Motor neuron (in vitro differentiated cells): ENCODE data around the gene TTC1. TPM values are rescaled to one million over a fixed set of nuclear protein-coding genes. Genes with fewer than 3 reads are reported as not detected.
"Not testable (repeated sequence)": the region's sequence is repeated elsewhere in the genome, so short reads cannot be mapped to it uniquely, and the experiment has no call there.

Source experiments
- ATAC-seq, 8 experiments: fragments of 200-7000 bp; cut with Tn5 transposase; replicated peaks in 6 of 8; 2 replicates each; pipeline ENCODE4 v1.8.0; 2021; ENCODE audit warnings: mild to moderate bottlenecking in 8 of 8, moderate library complexity in 8 of 8
- H3K27ac ChIP-seq, 2 donors: fragments of 250-450 bp; sonication (Bioruptor Pico); 2 replicates each; pipeline ENCODE4 v1.9.0; 2021; ENCODE audit warnings: antibody characterized with exemption in 2 of 2, mild to moderate bottlenecking in 2 of 2, moderate library complexity in 1 of 2
- H3K4me1 ChIP-seq, 2 donors: fragments of 250-450 bp; sonication (Bioruptor Pico); replicated peaks in 1 of 2; 2 replicates each; pipeline ENCODE4 v1.6.1; 2021; ENCODE audit warnings: antibody characterized with exemption in 2 of 2, mild to moderate bottlenecking in 2 of 2, moderate library complexity in 1 of 2
- H3K4me3 ChIP-seq, 5 donors: fragments of 250-450 bp; sonication (Bioruptor Pico); 2 replicates each; pipeline ENCODE4 v1.9.0; 2021; ENCODE audit warnings: antibody characterized with exemption in 5 of 5, mild to moderate bottlenecking in 5 of 5, moderate library complexity in 4 of 5
- WGBS, 10 experiments: fragments of 450-650 bp; shearing (Covaris generic); methylation state at CpG; one replicate each; pipeline ENCODE4 v1.0.0; 2022; 5-methylcytosine and 5-hydroxymethylcytosine counted together
- in situ Hi-C, 9 experiments: fragments of 400-800 bp; cut with MboI; loops; one replicate each; pipeline ENCODE4 v1.15.0; 2021; ENCODE audit warnings: low sequenced_read_pairs in 9 of 9, low pct_unique_long_range_greater_than_20kb in 2 of 9; ENCODE audit not compliant: unreplicated experiment in 9 of 9
- total RNA-seq, 8 experiments: library from RNA; unstranded; fragments of 300-600 nt; gene quantifications; 2 replicates each; pipeline versions ENCODE4 v1.2.3 to v1.2.4, GENCODE V29; 2022

Gene TTC1
- total RNA-seq, 8 experiments from 2014 or later, result 46.5 to 199 (median 69.8) TPM

DNA sequence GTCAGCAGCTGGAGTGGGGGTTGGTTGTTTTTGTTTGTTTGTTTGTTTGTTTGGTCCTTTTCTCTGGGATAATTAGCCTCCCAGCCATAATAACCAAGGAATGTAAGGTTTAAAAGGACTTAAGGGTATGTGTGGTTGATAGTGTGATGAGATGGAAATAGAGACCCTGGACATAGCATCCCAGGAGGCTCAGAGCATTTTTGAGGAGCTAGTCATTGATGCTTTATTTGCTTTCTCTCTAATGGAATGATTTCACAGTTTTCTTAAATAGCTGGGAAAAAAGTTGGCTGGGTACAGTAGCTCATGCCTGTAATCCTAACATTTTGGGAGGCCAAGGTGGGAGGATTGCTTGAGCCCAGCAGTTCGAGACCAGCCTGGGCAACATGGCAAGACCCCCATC, 45.1 kb downstream of the TTC1 start:
- ATAC-seq, result no peak
- H3K4me3 ChIP-seq, result no peak overlapping the region
- H3K27ac ChIP-seq, result no peak overlapping the region
- WGBS, 10 experiments, result 100% methylated on average over 1 of the region's 1 CpG; no CpG with 5 or more reads in 6 of the 10 experiments
- in situ Hi-C loops, result no loop called here
- no peaks in the 10 kb centered on the region for H3K4me1 ChIP-seq

DNA sequence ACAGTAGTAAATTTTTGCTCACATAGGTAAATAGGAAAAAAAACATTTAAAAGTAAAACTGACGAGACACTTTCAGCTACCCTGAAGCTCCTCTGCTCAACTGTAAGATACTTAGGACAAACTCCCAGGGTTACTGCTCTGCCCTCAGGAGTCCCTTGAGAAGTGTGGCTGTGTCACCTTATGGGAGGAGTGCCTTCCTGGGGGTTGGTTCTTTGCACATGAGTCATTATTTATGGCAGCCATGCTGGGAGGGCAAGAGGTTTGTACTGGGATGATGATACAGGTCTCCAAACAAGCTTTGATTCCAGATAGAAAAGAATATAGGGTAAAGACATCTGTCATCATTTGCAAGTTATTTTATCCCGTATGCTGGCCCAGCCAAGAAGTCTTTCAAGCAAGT, 45.9 kb downstream of the TTC1 start:
- H3K4me3 ChIP-seq, result no peak overlapping the region
- no peak overlapping the region for H3K27ac ChIP-seq
- WGBS, 10 experiments, result 80 to 100% (median 100%) methylated on average over 1 to 2 of the region's 2 CpGs; no CpG with 5 or more reads in 1 of the 10 experiments
- in situ Hi-C loops, result no loop called here
- H3K4me1 ChIP-seq, result no peaks in the 10 kb centered on the region
- peak in 2 of 8 experiments; percentile 82 to 88 for ATAC-seq

DNA sequence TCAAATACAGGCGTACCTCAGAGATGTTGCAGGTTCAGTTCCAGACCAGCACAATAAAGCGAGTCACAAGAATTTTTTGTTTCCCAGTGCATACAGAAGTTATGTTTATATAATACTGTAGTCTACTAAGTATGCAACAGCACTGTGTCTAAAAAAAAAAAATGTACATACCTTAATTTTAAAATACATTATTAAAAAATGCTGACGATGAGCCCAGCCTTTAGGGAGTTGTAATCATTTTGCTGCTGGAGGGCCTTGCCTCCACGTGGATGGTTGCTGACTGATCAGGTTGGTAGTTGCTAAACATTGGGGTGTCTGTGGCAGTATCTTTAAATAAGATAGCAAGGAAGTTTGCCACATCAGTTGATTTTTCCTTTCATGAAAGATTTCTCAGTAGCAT, 48.3 kb downstream of the TTC1 start:
- 30 to 100% (median 94%) methylated on average over 1 to 4 of the region's 4 CpGs; no CpG with 5 or more reads in 1 of the 10 experiments for WGBS, 10 experiments
- Histone ChIP-seq H3K4me3 (no peak overlapping the region), H3K4me1 (no peaks in the 10 kb centered on the region), H3K27ac (no peak overlapping the region)
- ATAC-seq, result peak in 3 of 8 experiments; percentile 66 to 96 (median 74)
- in situ Hi-C loops, result no loop called here

DNA sequence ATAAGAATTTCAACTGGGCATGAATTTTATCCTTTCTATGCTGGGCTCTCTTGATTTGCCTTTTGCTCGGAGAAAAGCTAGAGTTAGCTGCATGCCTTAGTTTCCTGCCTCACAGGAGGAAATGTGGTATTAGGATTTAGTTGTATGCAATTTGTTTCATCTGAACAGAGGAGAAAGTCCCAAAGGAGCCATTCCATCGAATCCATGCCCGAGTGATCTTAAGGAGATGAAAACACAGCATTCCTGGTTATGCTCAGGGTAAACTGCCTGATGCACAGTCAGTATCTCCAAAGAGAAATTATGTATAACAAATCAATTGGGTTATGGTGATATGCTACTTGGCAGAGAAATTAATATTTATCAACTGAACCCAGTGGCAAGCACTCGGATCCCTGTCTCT, 51.1 kb downstream of the TTC1 start:
- no peak overlapping the region for H3K27ac ChIP-seq
- no peak overlapping the region for H3K4me3 ChIP-seq
- no peak for ATAC-seq
- in situ Hi-C loops, result no loop called here
- 60 to 100% (median 100%) methylated on average over 1 to 4 of the region's 4 CpGs for WGBS, 10 experiments
- peaks cover 3 to 4% of the 10 kb centered on the region in 2 donors for H3K4me1 ChIP-seq

DNA sequence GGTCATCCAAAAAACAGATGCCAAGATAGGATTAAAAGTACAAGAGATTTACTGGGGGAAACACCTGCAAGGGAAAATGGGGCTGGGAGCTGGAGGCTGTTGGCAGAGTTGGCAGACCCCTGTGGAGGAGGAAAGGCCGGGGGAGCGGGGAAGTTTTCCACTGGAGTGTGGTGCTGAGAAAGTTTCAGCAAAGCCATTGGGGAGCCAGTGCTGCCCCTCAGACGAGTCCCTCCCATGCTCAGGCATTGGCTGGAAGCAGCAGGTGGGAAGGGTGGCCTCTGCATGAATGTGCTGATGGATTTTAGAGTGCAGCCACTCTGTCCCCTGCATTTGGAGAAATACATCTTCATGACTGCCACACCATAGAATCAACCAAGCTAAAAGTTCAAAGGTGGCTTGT, 52.8 kb downstream of the TTC1 start:
- H3K27ac ChIP-seq, result no peak overlapping the region

DNA sequence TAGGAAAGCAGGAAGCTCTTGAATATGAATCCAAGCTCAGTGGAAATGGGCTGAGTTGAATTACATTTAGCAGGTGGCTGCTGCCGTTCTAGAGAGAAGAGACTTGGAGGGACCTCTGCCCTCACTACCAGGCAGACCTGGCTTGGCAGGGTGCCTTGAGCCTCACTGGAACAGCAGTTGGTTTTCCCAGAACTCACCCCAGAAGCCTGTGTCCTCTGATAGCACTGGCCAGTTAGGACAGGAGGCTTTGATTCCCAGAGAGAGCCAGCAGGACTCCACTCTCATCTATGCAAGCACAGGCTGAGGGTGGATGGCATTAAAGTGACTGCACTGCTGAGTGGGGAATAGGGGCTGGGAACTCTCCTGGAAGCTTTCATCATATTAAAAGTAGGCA, 55.5 kb downstream of the TTC1 start:
- in situ Hi-C loops, result no loop called here
- peak in 3 of 8 experiments; percentile 14 to 24 (median 19) for ATAC-seq
- H3K27ac ChIP-seq, result no peak overlapping the region
- H3K4me1 ChIP-seq, result peaks cover 4 to 12% of the 10 kb centered on the region in 2 donors
- 50 to 56% methylated on average over 1 of the region's 1 CpG; no CpG with 5 or more reads in 8 of the 10 experiments for WGBS, 10 experiments
- H3K4me3 ChIP-seq, result no peak overlapping the region

More for the DNA sequence above, 52.8 kb downstream of the TTC1 start:
- Histone ChIP-seq H3K4me1 (peaks cover 4 to 12% of the 10 kb centered on the region in 2 donors), H3K4me3 (no peak overlapping the region)
- 44 to 100% (median 81%) methylated on average over 1 to 3 of the region's 3 CpGs; no CpG with 5 or more reads in 2 of the 10 experiments for WGBS, 10 experiments
- in situ Hi-C loops, result no loop called here
- no peak for ATAC-seq

DNA sequence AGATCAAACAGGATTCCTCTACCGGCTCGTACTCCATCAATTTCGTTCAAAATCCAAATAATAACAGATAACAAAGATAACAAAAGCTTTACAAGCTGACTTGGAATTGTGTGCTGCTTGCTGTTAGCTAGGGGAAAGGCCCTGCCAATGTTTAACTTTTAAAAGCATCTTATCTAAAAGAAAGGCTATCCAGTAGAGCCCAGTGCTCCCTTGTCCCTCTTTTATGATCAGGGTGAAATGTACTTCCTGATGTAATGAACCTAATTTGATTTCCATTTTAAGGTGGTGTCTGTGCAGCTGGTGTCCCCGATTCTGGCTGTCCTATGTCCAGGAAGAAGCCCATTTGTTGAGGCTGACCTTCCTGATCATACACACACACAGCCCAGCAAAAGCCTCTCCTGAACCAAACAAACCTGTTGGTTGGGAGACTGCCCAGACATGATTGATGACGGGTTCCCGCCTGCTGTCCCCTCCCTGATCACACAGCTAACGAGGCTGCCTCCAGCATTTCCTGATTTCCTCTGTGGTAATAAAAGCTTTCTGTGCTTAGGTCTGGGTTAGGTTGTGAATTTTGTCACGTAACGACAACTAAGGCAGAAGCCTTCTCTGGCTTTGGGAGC, 56.2 kb downstream of the TTC1 start:
- in situ Hi-C loops, result no loop called here
- WGBS, 10 experiments, result 32 to 100% (median 38%) methylated on average over 4 to 9 of the region's 9 CpGs; no CpG with 5 or more reads in 1 of the 10 experiments

DNA sequence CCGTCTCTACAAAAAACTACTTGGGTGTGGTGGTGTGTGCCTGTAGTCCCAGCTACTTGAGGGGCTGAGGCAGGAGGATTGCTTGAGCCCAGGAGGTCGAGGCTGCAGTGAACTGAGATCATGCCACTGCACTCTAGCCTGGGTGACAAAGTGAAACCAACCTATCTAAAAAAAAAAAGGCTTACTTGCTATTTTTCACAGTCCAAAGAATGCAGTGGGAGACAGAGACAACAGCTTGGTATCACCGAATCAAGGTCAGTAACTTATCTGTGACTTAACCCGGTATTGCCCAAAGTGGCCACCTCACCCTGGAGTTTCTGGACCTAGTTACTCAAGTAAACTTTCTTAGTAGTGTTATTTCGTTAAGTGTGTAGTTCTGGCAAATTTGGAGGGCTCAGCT, 60.2 kb downstream of the TTC1 start:
- ATAC-seq, in situ Hi-C loops, H3K4me3 ChIP-seq, H3K27ac ChIP-seq: not testable (repeated sequence)
- peaks cover 8 to 12% of the 10 kb centered on the region in 2 donors for H3K4me1 ChIP-seq
- WGBS, 10 experiments, result 73 to 100% (median 83%) methylated on average over 1 to 4 of the region's 5 CpGs; no CpG with 5 or more reads in 3 of the 10 experiments

More for the DNA sequence above, 56.2 kb downstream of the TTC1 start:
- Histone ChIP-seq H3K4me3 (no peak overlapping the region), H3K4me1 (peaks cover 4 to 12% of the 10 kb centered on the region in 2 donors), H3K27ac (no peak overlapping the region)
- ATAC-seq, result peak in 6 of 8 experiments; percentile 21 to 85 (median 48)

DNA sequence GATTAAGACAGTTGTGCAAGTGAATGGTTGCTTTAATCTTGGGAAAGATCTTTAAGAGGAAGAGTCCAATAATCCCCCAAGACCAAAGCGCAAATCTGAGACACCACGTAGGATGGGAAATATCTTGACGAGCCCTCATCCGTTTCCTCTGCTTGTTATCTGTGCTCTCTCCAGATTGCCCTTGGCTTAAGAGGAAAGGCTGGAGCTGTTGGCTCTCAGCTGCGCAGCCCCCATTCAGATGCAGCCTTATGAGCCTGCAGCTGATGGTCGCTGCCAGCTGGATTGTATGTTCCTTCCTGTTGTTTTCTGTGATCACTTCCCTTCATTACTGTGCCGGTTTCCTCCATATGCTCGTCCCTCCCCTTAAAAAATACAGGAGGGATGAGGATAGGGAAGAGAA, 62.6 kb downstream of the TTC1 start:
- Histone ChIP-seq H3K4me1 (peaks cover 0 to 4% of the 10 kb centered on the region in 2 donors), H3K27ac (no peak overlapping the region), H3K4me3 (no peak overlapping the region)
- peak in 1 of 8 experiments; percentile 10 for ATAC-seq
- WGBS, 10 experiments, result 18 to 95% (median 60%) methylated on average over 2 to 8 of the region's 8 CpGs; no CpG with 5 or more reads in 3 of the 10 experiments
- in situ Hi-C loops, result no loop called here

DNA sequence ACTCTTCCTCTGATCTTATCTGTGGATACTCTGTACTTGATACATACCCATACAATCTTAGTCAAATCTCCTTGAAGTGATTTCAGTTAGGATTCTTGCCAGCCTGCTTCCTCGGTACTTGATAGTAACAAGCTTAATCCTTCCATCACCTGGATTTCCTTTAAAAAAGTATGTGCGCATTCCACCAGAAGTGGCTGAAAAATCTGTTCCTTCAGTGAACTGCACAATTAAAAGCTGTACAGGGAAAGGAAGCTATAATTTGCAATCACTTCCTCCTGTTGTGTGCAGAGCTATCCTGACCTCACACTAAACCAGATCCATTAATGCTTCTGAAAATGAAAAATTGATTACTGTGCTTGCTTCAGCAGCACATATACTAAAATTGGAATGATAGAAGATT, 63.0 kb downstream of the TTC1 start:
- Histone ChIP-seq H3K4me3 (no peak overlapping the region), H3K4me1 (peaks cover 0 to 4% of the 10 kb centered on the region in 2 donors), H3K27ac (no peak overlapping the region)
- 80 to 100% (median 100%) methylated on average over 1 to 2 of the region's 2 CpGs; no CpG with 5 or more reads in 2 of the 10 experiments for whole genome bisulfite sequencing, 10 experiments
- in situ Hi-C loops, result no loop called here
- ATAC-seq, result peak in 2 of 8 experiments; percentile 44 to 62

DNA sequence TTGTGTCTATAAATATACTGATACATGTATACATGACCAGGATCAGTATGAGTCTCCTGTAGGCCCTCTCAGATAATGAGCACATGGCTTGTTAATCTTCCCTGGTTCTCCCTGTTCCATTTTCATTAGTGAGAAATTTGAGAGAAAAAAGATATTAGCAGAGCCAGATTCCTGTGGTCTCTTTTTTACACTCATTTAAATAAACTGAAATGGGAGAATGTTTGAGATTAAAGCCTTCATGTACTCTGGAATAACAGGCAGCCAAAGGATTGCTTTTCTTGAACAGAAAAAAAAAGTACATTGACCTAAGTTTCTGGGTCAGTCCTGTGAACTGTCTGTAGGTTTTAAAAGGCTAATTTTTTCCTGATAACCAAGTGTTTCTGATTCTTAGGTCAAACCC, 66.1 kb downstream of the TTC1 start:
- Histone ChIP-seq H3K4me3 (no peak overlapping the region), H3K4me1 (peaks cover 0 to 4% of the 10 kb centered on the region in 2 donors), H3K27ac (no peak overlapping the region)
- in situ Hi-C loops, result no loop called here
- no peak for ATAC-seq

DNA sequence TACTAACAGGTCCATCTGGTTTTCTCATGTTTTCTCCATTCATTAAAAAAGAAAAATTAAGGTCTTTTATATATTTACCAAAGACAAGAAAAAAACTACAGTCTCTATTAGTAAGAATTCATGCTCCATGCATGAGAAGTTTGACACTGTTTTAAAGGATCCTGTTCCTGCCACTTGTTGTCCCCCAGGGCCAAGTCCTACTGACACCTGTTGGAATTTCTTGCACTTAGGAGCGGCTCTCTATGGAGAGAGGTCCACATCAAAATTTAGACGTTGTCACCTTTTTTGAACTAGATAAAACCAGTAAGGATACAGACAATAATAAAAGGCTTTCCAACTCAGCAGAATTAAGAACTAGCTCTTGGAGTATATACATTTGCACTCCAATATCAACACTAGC, 68.1 kb downstream of the TTC1 start:
- no peak overlapping the region for H3K27ac ChIP-seq
- H3K4me1 ChIP-seq, result peaks cover under 1 to 4% of the 10 kb centered on the region in 2 donors
- no peak overlapping the region for H3K4me3 ChIP-seq
- WGBS, 10 experiments, result 45 to 100% (median 83%) methylated on average over 1 to 2 of the region's 2 CpGs; no CpG with 5 or more reads in 1 of the 10 experiments
- no peak for ATAC-seq
- in situ Hi-C loops, result no loop called here

DNA sequence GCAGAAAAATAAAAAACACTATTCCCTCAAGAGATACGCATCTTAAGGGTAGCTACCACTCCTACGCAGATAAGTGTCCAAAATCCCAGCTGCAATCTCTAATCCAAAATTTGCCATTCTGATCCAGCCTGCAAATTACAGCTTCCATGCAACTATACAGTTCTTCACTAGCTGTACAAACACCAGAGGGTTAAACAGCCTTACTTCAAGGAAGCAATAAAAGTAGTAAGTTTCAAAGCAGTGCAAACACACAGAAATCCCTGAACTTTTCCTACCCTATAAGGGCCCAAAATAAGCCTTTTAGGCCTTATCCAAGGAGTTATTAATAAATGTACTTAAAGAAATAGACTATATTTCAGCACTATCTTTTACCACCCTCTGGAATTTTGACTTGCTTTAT, 70.8 kb downstream of the TTC1 start:
- in situ Hi-C loops, result no loop called here
- Histone ChIP-seq H3K4me1 (peaks cover 0 to 4% of the 10 kb centered on the region in 2 donors), H3K27ac (no peak overlapping the region), H3K4me3 (no peak overlapping the region)
- no peak for ATAC-seq
- WGBS, 10 experiments, result 100% methylated on average over 1 to 2 of the region's 2 CpGs; no CpG with 5 or more reads in 5 of the 10 experiments

DNA sequence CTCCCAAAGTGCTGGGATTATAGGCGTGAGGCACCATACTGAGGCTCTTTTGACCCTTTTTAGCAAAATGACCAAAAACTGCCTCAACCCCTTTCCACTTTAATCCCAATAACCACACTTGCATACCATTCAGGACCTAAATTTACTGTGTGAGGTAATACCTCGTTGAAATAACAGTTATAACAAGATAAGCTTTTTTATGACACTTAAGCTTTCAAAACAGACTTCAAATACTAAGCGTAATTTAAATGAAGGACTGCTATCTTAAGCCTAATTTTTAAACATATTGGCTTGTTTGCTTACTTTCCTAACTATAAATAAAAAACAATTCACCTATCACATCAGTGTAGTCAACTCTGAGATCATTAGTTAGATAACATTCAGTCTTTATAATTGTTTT, 72.6 kb downstream of the TTC1 start:
- peaks cover 0 to 4% of the 10 kb centered on the region in 2 donors for H3K4me1 ChIP-seq
- no peak overlapping the region for H3K4me3 ChIP-seq
- 58 to 100% (median 76%) methylated on average over 1 to 2 of the region's 3 CpGs for WGBS, 10 experiments
- H3K27ac ChIP-seq, result no peak overlapping the region
- ATAC-seq, result no peak
- in situ Hi-C loops, result no loop called here
